WTC11 (cell line): ENCODE results near the gene SFMBT1. TPM values are rescaled to one million over a fixed set of nuclear protein-coding genes. Genes with fewer than 3 reads are reported as not detected.

Source experiments
- ATAC-seq: fragments of 200-7000 bp; cut with Tn5 transposase; 2 replicates; pipeline ENCODE4 v1.10.0; 2021; ENCODE audit warnings: mild to moderate bottlenecking, moderate library complexity
- CTCF ChIA-PET: fragments of 300-600 bp; sonication (Branson Sonifier 250); formaldehyde crosslinking; loops from one replicate; lab custom pipeline; 2021; ENCODE audit warnings: antibody characterized with exemption; lab: Charles Lee
- POLR2A ChIA-PET: fragments of 350-600 bp; sonication (Branson Sonifier 250); formaldehyde crosslinking; loops from one replicate; lab custom pipeline; 2021; ENCODE audit warnings: antibody characterized with exemption; lab: Charles Lee
- DNase-seq: peaks from one replicate; pipeline ENCODE4 v3.0.0; 2021; ENCODE audit warnings: low spot score
- H3K27ac Mint-ChIP-seq: 2 replicates; pipeline ENCODE4 v1.8.0; 2021; ENCODE audit warnings: mixed read lengths
- H3K27me3 Mint-ChIP-seq: 2 replicates; pipeline ENCODE4 v1.8.0; 2021; ENCODE audit warnings: low read depth, mild to moderate bottlenecking, moderate library complexity, mixed read lengths
- H3K36me3 Mint-ChIP-seq: 2 replicates; pipeline ENCODE4 v1.8.0; 2021; ENCODE audit warnings: mixed read lengths
- H3K4me1 Mint-ChIP-seq: 2 replicates; pipeline ENCODE4 v1.8.0; 2022; ENCODE audit warnings: mixed read lengths
- H3K4me3 Mint-ChIP-seq: 2 replicates; pipeline ENCODE4 v1.8.0; 2021; ENCODE audit warnings: mild to moderate bottlenecking, moderate library complexity, mixed read lengths
- H3K9me3 Mint-ChIP-seq: 2 replicates; pipeline ENCODE4 v1.8.0; 2021; ENCODE audit warnings: mixed read lengths
- ARID4B ChIP-seq: sonication (generic); formaldehyde crosslinking; IDR thresholded peaks from 2 replicates; pipeline ENCODE4 v1.8.0; 2023; ENCODE audit warnings: missing genetic modification reagents, mild to moderate bottlenecking, borderline replicate concordance
- ATF3 ChIP-seq: sonication (generic); formaldehyde crosslinking; conservative IDR thresholded peaks from 2 replicates; pipeline ENCODE4 v1.8.1; 2022; ENCODE audit warnings: mild to moderate bottlenecking, missing genetic modification reagents
- CTCF ChIP-seq: fragments of 200-600 bp; IDR thresholded peaks from 2 replicates; pipeline ENCODE4 v1.8.0; 2022; ENCODE audit warnings: antibody characterized with exemption
- E2F5 ChIP-seq: sonication (generic); formaldehyde crosslinking; IDR thresholded peaks from 2 replicates; pipeline ENCODE4 v1.8.1; 2022; ENCODE audit warnings: mild to moderate bottlenecking, moderate library complexity, missing genetic modification reagents
- ELF4 ChIP-seq: sonication (generic); formaldehyde crosslinking; IDR thresholded peaks from 2 replicates; pipeline ENCODE4 v1.8.1; 2022; ENCODE audit warnings: low read depth, mild to moderate bottlenecking, moderate library complexity, missing genetic modification reagents
- EMX1 ChIP-seq: fragments of 250-450 bp; sonication (Bioruptor Pico); IDR thresholded peaks from 2 replicates; pipeline ENCODE4 v1.8.0; 2021; ENCODE audit warnings: mild to moderate bottlenecking
- ETV6 ChIP-seq: sonication (generic); formaldehyde crosslinking; IDR thresholded peaks from 2 replicates; pipeline ENCODE4 v1.8.1; 2022; ENCODE audit warnings: mild to moderate bottlenecking, missing genetic modification reagents
- GRHL2 ChIP-seq: fragments of 250-450 bp; sonication (Bioruptor Pico); IDR thresholded peaks from 2 replicates; pipeline ENCODE4 v1.8.0; 2022; ENCODE audit warnings: mild to moderate bottlenecking, moderate library complexity; ENCODE audit not compliant: insufficient replicate concordance, severe bottlenecking
- NR3C1 ChIP-seq: sonication (generic); formaldehyde crosslinking; conservative IDR thresholded peaks from 2 replicates; pipeline ENCODE4 v1.8.1; 2023; ENCODE audit warnings: low read depth, mild to moderate bottlenecking, missing genetic modification reagents
- OVOL2 ChIP-seq: fragments of 250-450 bp; sonication (Bioruptor Pico); IDR thresholded peaks from 2 replicates; pipeline ENCODE4 v1.9.0; 2021; ENCODE audit warnings: mild to moderate bottlenecking, borderline replicate concordance
- PRDM15 ChIP-seq: sonication (generic); formaldehyde crosslinking; IDR thresholded peaks from 2 replicates; pipeline ENCODE4 v1.8.0; 2022; ENCODE audit warnings: missing genetic modification reagents
- PREB ChIP-seq: sonication (generic); formaldehyde crosslinking; IDR thresholded peaks from 2 replicates; pipeline ENCODE4 v1.8.1; 2022; ENCODE audit warnings: mild to moderate bottlenecking, missing genetic modification reagents, moderate library complexity, borderline replicate concordance
- RELA ChIP-seq: sonication (generic); formaldehyde crosslinking; IDR thresholded peaks from 2 replicates; pipeline ENCODE4 v1.8.1; 2022; ENCODE audit warnings: missing genetic modification reagents, mild to moderate bottlenecking, borderline replicate concordance
- USF1 ChIP-seq: sonication (generic); formaldehyde crosslinking; IDR thresholded peaks from 2 replicates; pipeline ENCODE4 v1.8.0; 2022; ENCODE audit warnings: mild to moderate bottlenecking, missing genetic modification reagents
- ZBTB21 ChIP-seq: sonication (generic); formaldehyde crosslinking; IDR thresholded peaks from 2 replicates; pipeline ENCODE4 v1.8.1; 2023; ENCODE audit warnings: mild to moderate bottlenecking, missing genetic modification reagents, borderline replicate concordance
- ZNF121 ChIP-seq: sonication (generic); formaldehyde crosslinking; IDR thresholded peaks from 2 replicates; pipeline ENCODE4 v1.8.0; 2023; ENCODE audit warnings: missing genetic modification reagents
- ZNF317 ChIP-seq: sonication (generic); formaldehyde crosslinking; IDR thresholded peaks from 2 replicates; pipeline ENCODE4 v1.8.1; 2023; ENCODE audit warnings: low read depth, mild to moderate bottlenecking, moderate library complexity, missing genetic modification reagents, borderline replicate concordance
- total RNA-seq: library from RNA; stranded (reverse); gene quantifications from 3 replicates; pipeline ENCODE4 v1.2.3, GENCODE V29; 2021

SFMBT1 gene
- total RNA-seq, 1 experiment from 2014 or later = 20.9 TPM

- TF ChIP-seq PREB (CRISPR knock-in tag) = no peak
Measured at GRCh38 chr3:52881871-52882270, 164.0 kb downstream of the SFMBT1 start (continued).

GRCh38 chr3:52880474-52880873, 165.4 kb downstream of the SFMBT1 start:
- DNase-seq = no peak
- Mint-ChIP-seq H3K36me3 (peaks cover 11% of the 10 kb centered on the region), H3K4me1 (peaks cover 6% of the 10 kb centered on the region)
- TF ChIP-seq OVOL2 (CRISPR knock-in tag) (no peak), ATF3 (CRISPR knock-in tag) (no peak), GRHL2 (CRISPR knock-in tag) (no peak), PREB (CRISPR knock-in tag) (no peak), RELA (no peak), ZNF317 (CRISPR knock-in tag) (no peak), ELF4 (CRISPR knock-in tag) (no peak), CTCF (no peak), ETV6 (CRISPR knock-in tag) (no peak), PRDM15 (no peak)
- TF ChIP-seq, all 79 proteins: peak for 0
- H3K27ac Mint-ChIP-seq = no peak overlapping the region
- H3K27me3 Mint-ChIP-seq = no peaks in the 10 kb centered on the region
- ChIA-PET CTCF (interaction anchor here (1.5 to 2.6 kb wide), 6 partner anchors 13 to 88 kb away, joined by 4 to 19 read pairs (median 12); partner anchors contain the start of gene STIMATE), POLR2A (no interaction called here)
- no peak for ATAC-seq
- H3K9me3 Mint-ChIP-seq = peaks cover 9% of the 10 kb centered on the region
- no peak overlapping the region for H3K4me3 Mint-ChIP-seq

GRCh38 chr3:52880047-52880446, 165.8 kb downstream of the SFMBT1 start:
- TF ChIP-seq NR3C1 = no peak
- no peak for TF ChIP-seq E2F5 (CRISPR knock-in tag)
- TF ChIP-seq EMX1 (CRISPR knock-in tag) = no peak
- TF ChIP-seq USF1 (CRISPR knock-in tag) = no peak
- TF ChIP-seq ARID4B (CRISPR knock-in tag) = no peak
- TF ChIP-seq ZBTB21 (CRISPR knock-in tag) = no peak
- no peak for TF ChIP-seq ZNF121
- no peak overlapping the region for H3K27ac Mint-ChIP-seq
- CTCF ChIA-PET = interaction anchor here (0.6 to 2.6 kb wide), 11 partner anchors 10 to 193 kb away, joined by 3 to 19 read pairs (median 7); partner anchors contain the start of gene STIMATE
- H3K36me3 Mint-ChIP-seq = peaks cover 6% of the 10 kb centered on the region
- ATAC-seq (peak; percentile 73), DNase-seq (no peak)
- no peaks in the 10 kb centered on the region for H3K27me3 Mint-ChIP-seq
- peaks cover 11% of the 10 kb centered on the region for H3K4me1 Mint-ChIP-seq
- no peak overlapping the region for H3K4me3 Mint-ChIP-seq
- peaks cover 5% of the 10 kb centered on the region for H3K9me3 Mint-ChIP-seq
- POLR2A ChIA-PET = no interaction called here
